NCI-H2107 (cell line): ENCODE results near the gene SRGN.
"Not testable (repeated sequence)": the region's sequence is repeated elsewhere in the genome, so short reads cannot be mapped to it uniquely, and the experiment has no call there.

Experiments used
- DNase-seq: peaks from one replicate; lab custom pipeline; 2025; lab: John Stamatoyannopoulos, UW

The SRGN gene

GRCh38 chr10:69087590-69088470, at the start of gene SRGN:
SRGN (plus strand) TSS chr10:69088103; CDS start chr10:69088158, 55 bp downstream.
- no peak for DNase-seq

- not testable (repeated sequence) for DNase-seq
These were observed 47.0 kb upstream of the SRGN start for GRCh38 chr10:69040904-69041303.

- no peak for DNase-seq
These were observed 45.5 kb upstream of the SRGN start for GRCh38 chr10:69042417-69042816.

GRCh38 chr10:69042838-69043237, 45.1 kb upstream of the SRGN start:
- no peak for DNase-seq

GRCh38 chr10:69043931-69044531, 43.9 kb upstream of the SRGN start:
- no peak for DNase-seq

- no peak for DNase-seq
These were observed 43.4 kb upstream of the SRGN start for GRCh38 chr10:69044546-69044945.

- DNase-seq = no peak
These were observed 42.2 kb upstream of the SRGN start for GRCh38 chr10:69045441-69046300.

GRCh38 chr10:69047111-69047832, 40.6 kb upstream of the SRGN start:
- DNase-seq = no peak

- no peak for DNase-seq
These were observed 39.8 kb upstream of the SRGN start for GRCh38 chr10:69048103-69048502.

GRCh38 chr10:69049566-69049961, 38.3 kb upstream of the SRGN start:
- DNase-seq = no peak

GRCh38 chr10:69051303-69051702, 36.6 kb upstream of the SRGN start:
- DNase-seq = no peak

GRCh38 chr10:69051710-69052487, 36.0 kb upstream of the SRGN start:
- no peak for DNase-seq

- DNase-seq = no peak
These were observed 35.2 kb upstream of the SRGN start for GRCh38 chr10:69052736-69053135.

GRCh38 chr10:69055241-69055640, 32.7 kb upstream of the SRGN start:
- DNase-seq = no peak

- no peak for DNase-seq
These were observed 31.8 kb upstream of the SRGN start for GRCh38 chr10:69056129-69056528.

- no peak for DNase-seq
These were observed 31.2 kb upstream of the SRGN start for GRCh38 chr10:69056536-69057260.

- DNase-seq = no peak
These were observed 30.5 kb upstream of the SRGN start for GRCh38 chr10:69057261-69057950.

GRCh38 chr10:69057951-69058297, 30.0 kb upstream of the SRGN start:
- DNase-seq = no peak

GRCh38 chr10:69060127-69060798, 27.6 kb upstream of the SRGN start:
- DNase-seq = no peak
